Stimulated activated CD8-positive, alpha-beta memory T cell treated with anti-CD3 and anti-CD28 coated beads, Interleukin-7, amount 100 ng/mL, for 1 hour (primary cell): ENCODE data around the gene TMEM120A.

Source experiments
- DNase-seq, 2 donors: peaks; one replicate each; pipeline ENCODE4 v3.0.0-alpha.2; 2020; ENCODE audit warnings: low read depth in 2 of 2

Gene TMEM120A

DNA sequence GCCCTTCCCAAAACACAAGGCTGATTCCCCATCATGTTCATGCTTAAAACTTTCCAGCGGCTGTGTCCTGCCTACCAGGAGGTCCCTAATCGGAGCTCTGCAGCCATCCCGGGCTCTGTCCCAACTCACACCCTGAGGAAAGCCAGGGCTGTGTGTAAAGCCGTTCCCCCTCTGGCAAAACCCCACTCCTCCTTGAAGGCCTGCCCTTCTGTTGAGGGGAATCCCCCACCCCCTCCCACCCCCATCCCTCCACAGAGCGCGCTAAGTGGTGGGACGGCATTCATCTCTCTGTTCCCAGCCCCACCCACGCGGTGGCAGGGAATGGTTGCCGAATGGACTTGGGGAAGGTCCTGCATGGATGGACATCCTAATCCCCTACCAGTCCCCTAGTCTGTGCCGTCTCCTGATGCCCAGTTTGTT lies 667 bp upstream of the TMEM120A start:
- no peak for DNase-seq

GRCh38 chr7:75993689-75994387 lies 557 bp downstream of the TMEM120A start:
- no peak for DNase-seq

- DNase-seq: no peak
Observed at GRCh38 chr7:75992083-75992755, 2.2 kb downstream of the TMEM120A start.

DNA sequence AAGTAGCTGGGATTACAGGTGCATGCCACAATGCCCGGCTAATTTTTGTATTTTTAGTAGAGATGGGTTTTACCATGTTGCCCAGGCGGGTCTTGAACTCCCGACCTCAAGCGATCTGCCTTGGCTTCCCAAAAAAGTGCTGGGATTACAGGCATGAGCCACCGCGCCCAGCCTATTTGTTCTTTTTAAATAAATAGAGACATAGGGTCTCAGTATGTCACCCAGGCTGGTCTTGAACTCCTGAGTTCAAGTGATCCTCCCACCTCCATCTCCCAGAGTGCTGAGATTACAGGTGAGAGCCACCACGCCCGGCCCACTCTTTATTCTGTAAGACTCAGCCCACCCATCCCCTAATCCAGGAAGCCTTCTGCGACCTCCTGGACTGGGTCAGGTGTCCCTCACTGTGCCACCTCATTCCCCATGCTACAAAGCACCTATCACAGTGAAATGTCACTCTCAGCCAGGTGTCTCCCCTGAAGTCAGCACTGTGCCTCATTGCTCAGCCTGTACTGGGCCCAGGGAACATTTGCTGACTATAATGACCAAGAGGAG lies 2.8 kb downstream of the TMEM120A start:
- no peak for DNase-seq

DNA sequence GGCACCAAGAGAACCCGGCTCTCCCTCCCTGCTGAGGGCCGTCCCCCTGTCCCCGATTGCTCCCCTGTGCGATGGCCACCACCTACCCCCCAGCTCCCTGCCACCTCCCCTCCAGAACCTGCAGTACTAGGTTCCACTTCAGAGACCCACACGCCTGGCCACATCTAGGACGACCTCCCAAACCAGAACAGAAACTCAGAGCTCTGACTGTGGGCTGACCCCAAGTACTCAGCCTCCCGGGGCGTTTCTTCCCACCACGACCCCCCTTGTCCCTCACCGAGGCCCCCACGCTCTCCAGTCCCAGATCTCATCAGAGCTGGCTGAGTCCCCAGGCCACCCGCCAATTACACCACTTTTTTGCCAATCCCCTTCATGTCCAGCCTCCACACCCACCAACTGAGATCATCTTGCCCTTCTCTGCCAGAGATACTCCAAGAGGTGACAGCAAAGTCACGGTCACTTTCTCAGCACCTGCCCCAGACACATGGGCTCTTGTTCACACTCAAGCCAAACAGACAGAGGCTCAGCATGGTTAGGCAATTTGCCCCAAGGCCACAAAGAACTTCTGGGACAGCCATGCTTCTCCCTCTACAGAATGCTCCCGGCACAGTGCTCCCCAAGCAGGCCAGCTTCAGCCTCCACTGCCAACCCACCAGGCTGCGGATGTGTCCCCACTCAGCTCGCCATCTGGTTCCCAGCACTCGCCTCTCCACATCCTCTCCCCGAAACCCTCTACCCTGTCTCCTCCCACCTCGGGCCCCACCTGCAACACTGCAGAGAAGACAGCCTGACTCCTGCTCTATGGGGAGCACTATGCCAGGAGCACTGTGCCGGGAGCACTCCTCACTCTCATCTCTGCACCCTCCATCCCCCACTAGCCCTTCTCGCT lies 4.7 kb downstream of the TMEM120A start:
- DNase-seq: no peak

DNA sequence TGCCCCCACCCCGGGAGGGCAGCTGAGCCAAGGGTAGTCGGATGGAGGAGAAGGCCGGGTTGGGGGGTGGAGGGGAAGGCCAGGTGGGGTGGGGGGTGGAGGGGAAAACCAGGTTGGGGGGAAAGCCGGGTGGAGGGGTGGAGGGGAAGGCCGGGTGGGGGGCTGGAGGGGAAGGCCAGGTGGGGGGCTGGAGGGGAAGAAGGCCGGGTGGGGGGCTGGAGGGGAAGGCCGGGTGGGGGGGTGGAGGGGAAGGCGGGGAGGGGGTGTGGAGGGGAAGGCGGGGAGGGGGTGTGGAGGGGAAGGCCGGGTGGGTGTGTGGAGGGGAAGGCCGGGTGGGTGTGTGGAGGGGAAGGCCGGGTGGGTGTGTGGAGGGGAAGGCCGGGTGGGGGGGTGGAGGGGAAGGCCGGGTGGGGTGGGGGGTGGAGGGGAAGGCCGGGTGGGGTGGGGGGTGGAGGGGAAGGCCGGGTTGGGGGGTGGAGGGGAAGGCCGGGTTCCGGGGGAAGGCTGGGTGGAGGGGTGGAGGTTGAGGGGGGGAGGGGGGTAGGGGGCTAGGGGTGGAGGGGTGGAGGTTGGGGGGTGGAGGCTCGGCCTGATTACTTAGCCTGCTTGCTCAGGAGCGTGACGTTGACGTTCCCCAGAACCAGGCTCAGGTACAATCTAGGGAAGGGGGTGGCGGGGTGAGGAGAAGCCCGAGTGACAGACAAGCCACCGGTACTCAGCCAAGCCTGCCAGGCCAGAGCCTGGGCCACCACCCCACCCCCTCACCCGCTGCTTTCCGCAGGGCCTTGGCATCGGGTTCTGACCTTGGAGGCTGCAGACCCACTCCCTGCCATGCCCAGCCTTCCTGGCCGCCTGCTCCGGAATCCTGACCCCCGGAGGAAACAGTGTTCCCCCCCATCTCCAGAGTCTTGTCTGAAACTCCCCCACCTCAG lies 5.6 kb downstream of the TMEM120A start:
- DNase-seq: no peak

DNA sequence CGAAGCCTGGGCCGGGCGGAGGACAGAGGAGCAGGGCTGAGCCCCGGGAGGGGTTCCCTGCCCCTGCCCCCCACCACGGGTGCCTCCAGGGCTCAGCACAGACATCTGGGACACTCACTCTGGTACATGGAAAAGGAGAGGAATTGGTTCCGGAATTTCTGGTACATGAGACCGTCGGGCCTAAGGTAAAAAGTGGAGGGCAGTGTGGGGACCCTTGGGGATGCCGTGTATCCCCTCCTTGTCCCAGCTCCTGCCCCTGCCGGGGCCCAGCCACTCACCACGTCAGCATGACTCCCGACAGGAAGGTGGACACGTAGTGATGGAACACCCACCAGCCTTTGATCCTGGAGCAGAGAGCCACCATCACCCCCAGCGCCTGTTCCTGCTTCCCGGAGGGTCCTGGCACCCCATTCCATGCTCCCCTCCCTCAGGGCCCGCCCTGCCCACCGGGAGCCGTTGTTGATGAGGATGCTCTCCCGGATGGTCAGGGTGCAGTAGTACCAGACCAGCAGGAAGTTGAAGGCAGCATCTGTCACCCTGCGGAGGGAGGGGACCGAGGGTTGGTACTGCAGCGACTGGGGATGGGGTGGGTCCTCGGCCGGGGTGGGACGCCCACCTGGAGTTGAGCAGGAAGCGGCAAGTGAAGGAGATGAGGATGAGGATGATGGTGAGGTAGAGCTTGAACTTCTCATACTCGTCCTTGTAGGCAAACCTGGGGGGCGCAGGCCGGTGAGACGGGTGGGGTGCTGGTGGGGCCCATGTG lies 6.4 kb downstream of the TMEM120A start:
- DNase-seq: no peak

DNA sequence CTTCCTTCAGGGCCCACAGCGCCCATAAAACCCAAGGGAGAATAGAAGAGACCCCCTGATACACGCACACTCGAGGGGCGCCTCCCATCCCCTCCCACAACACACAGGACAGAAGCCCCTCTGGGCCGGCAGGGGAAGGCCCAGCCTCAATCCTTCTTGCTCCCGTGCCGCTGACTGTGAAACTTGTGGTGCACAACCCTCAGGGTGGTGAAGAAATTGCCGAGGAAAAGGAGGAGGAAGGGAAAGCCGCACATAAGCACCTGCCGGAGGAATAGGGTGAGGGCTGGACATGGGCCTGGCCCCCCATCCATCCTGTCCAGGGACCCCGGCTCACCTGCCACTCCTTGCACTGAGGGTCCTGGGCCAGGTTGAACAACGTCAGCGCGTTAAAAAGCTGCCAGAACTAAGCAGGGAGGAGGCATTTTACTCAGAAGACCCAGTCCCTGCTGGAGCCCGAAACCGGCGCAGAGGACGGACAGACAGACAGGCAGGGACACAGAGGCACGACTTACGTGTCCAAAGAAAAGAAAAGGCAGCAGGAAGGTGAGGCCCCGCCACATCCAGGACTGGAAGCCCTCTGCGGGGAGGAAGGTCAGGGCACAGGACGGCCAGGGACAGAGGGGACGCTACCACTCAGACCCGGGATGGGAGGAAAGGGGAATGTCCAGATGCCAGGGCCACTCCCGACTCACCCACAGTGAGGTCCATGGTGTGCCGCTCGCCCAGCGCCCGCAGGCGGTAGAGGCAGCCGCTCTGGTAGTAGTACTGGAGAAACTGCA lies 7.2 kb downstream of the TMEM120A start:
- no peak for DNase-seq

- DNase-seq: no peak
Observed at GRCh38 chr7:75986147-75986781, 8.1 kb downstream of the TMEM120A start.

GRCh38 chr7:75985518-75986146 lies 8.8 kb downstream of the TMEM120A start:
- no peak for DNase-seq

- no peak for DNase-seq
Observed at GRCh38 chr7:75985009-75985517, 9.3 kb downstream of the TMEM120A start.

DNA sequence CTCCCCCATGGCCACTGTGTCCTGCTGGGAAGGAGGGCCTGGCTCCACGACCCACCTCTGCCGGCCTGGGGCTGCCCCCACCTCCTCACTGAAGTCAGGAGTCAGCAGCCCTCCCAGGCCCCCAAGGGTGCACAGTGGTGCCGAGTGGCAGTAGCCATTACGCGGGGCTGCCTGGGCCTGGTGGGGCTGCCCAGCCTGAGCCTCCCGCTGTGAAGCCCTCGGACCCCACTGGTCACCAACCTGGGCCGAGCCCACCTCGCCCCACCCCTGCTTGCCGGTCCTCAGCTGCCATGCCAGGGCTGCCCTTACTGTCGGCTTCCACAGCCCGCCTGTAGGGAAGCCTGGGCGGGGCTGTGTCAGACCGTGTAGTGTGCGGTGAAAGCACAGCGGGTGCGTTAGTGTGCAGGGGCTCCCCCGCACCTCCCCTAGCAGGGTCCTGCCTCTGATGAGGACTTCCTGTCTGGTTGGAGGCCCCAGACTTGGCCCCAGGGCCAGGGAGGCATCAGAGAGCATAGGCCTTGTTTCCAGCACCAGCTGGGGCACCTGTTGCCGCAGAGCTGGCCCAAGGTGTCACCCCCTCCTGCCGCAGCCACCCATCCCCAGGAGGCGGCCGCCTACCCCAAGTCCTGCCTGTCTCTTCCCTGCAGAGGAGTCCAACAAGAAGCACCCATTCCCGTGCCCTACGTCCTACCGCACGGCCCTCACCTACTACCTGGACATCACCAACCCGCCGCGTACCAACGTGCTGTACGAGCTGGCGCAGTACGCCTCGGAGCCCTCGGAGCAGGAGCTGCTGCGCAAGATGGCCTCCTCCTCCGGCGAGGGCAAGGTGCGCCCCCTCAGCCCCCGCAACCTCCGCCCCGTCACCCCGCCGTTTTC lies 10.0 kb downstream of the TMEM120A start:
- DNase-seq: no peak

GRCh38 chr7:75983471-75984129 lies 10.8 kb downstream of the TMEM120A start:
- DNase-seq: no peak

GRCh38 chr7:75982306-75983064 lies 11.9 kb downstream of the TMEM120A start:
- DNase-seq: no peak

GRCh38 chr7:75981453-75982305 lies 12.7 kb downstream of the TMEM120A start:
- no peak for DNase-seq
